NCI-H2227 treated with DMSO at 0.1 percent for 48 hours (cell line): Measurements from ENCODE around the gene ORC4.

ENCODE experiments used
- DNase-seq: peaks from one replicate; lab custom pipeline; 2025; lab: John Stamatoyannopoulos, UW

ORC4 gene

GRCh38 chr2:147933931-147934330, 86.6 kb downstream of the ORC4 start:
- no peak for DNase-seq

GRCh38 chr2:147927053-147927588, 93.4 kb downstream of the ORC4 start:
- DNase-seq = no peak

- DNase-seq = no peak
Measured at GRCh38 chr2:147925886-147926285, 94.7 kb downstream of the ORC4 start.

GRCh38 chr2:147924647-147925046, 95.9 kb downstream of the ORC4 start:
- no peak for DNase-seq

GRCh38 chr2:147923846-147924245, 96.7 kb downstream of the ORC4 start:
- no peak for DNase-seq

GRCh38 chr2:147917161-147917560, 103.4 kb downstream of the ORC4 start:
- DNase-seq = no peak

- DNase-seq = no peak
Measured at GRCh38 chr2:147916723-147917122, 103.8 kb downstream of the ORC4 start.

- DNase-seq = no peak
Measured at GRCh38 chr2:147916067-147916466, 104.5 kb downstream of the ORC4 start.

- no peak for DNase-seq
Measured at GRCh38 chr2:147913701-147914480, 106.6 kb downstream of the ORC4 start.

GRCh38 chr2:147910990-147911473, 109.5 kb downstream of the ORC4 start:
- peak; percentile 83 for DNase-seq

GRCh38 chr2:147909178-147909577, 111.4 kb downstream of the ORC4 start:
- no peak for DNase-seq

- DNase-seq = no peak
Measured at GRCh38 chr2:147904051-147904450, 116.5 kb downstream of the ORC4 start.

GRCh38 chr2:147888680-147889079, 131.9 kb downstream of the ORC4 start:
- no peak for DNase-seq

GRCh38 chr2:147886136-147886535, 134.4 kb downstream of the ORC4 start:
- DNase-seq = no peak

- no peak for DNase-seq
Measured at GRCh38 chr2:147884830-147885229, 135.7 kb downstream of the ORC4 start.

GRCh38 chr2:147882631-147883030, 137.9 kb downstream of the ORC4 start:
- no peak for DNase-seq
